ENCODE data around the gene CBLN2. TPM values are rescaled to one million over a fixed set of nuclear protein-coding genes. Genes with fewer than 3 reads are reported as not detected.

CBLN2 gene
- total RNA-seq = under 1 TPM in 1 of 2 donors, not detected in 1; 1.00 TPM
- not detected for polyA plus RNA-seq
- long read RNA-seq, donor 1, partial matches to known transcripts = 0 of 2 reads
- long read RNA-seq, donor 1, other reads (novel, unspliced or antisense) = 0 of 2 reads
- long read RNA-seq, donor 2, partial matches to known transcripts = 0 of 1 reads
- long read RNA-seq, donor 2, other reads (novel, unspliced or antisense) = 0 of 1 reads
- long read RNA-seq, donor 3, partial matches to known transcripts = 0 of 3 reads
- long read RNA-seq, donor 3, other reads (novel, unspliced or antisense) = 0 of 3 reads
- long read RNA-seq, donor 4, partial matches to known transcripts = 0 of 1 reads
- long read RNA-seq, donor 4, other reads (novel, unspliced or antisense) = 0 of 1 reads
- long read RNA-seq, donor 5, partial matches to known transcripts = 0 of 4 reads
- long read RNA-seq, donor 5, other reads (novel, unspliced or antisense) = 0 of 4 reads

- no peak within 1 kb of the TSS for H3K4me3 ChIP-seq
- no peak within 1 kb of the TSS for H3K9ac ChIP-seq (ENCODE audit: insufficient read depth in 1 of 2, low read length in 2 of 2)
- ATAC-seq (ENCODE audit: insufficient read depth, low FRiP score) (no peak), DNase-seq (peak; percentile 85 to 88 (median 88))
- H3K4me1 ChIP-seq (ENCODE audit: control insufficient read depth in 5 of 5, insufficient read depth in 5 of 5, low read length in 5 of 5) = peaks cover 0 to 19% (median 0%) of the 10 kb centered on the region in 5 donors
- peaks cover 21 to 56% (median 38%) of the 10 kb centered on the region in 3 donors for H3K27me3 ChIP-seq (ENCODE audit: control insufficient read depth in 3 of 3, insufficient read depth in 3 of 3, low read length in 2 of 3)
- H3K27ac ChIP-seq (ENCODE audit: low read depth in 1 of 2, low read length in 1 of 2) = no peak within 1 kb of the TSS
- peak; percentile 31 for TF ChIP-seq CTCF (IDR thresholded peaks at IDR 0.05; ENCODE audit: control extremely low read depth, extremely low read depth)
- 3% methylated on average over 44 of the region's 44 CpGs for WGBS, 2 donors
- peaks cover 0 to 4% (median 0%) of the 10 kb centered on the region in 4 donors for H3K9me3 ChIP-seq (ENCODE audit: control insufficient read depth in 4 of 4, insufficient read depth in 3 of 4, low read length in 3 of 4)
- no peaks in the 10 kb centered on the region for H3K36me3 ChIP-seq (ENCODE audit: control insufficient read depth in 4 of 4, insufficient read depth in 4 of 4, low read length in 4 of 4)
Observed at GRCh38 chr18:72544092-72544886, at the start of gene CBLN2. Gene CBLN2, minus strand, starts transcription at chr18:72544342. Its CDS starts 2,182 bp downstream, at chr18:72542160.

DNA sequence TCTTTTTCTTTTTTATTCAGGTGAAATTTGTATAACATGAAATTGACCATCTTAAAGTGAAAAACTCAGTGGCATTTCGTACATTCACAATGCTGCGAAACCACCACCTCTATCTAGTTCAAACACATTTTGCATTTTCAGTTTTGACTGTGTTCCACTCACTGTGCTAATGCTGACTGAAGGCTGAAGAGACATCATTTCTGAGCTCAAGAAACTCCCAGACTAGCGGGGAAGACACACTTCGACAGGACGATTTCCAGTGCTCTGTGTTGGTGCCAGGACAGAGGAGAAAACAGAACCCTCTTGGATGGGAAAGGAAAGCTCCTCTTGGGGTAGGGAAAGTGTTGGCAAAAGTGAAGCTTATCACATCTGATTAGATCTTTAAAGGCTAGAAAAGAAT lies 44.2 kb upstream of the CBLN2 start:
- WGBS, 2 donors = 81 to 92% methylated on average over 5 of the region's 5 CpGs
- no peak overlapping the region for H3K27ac ChIP-seq (ENCODE audit: low read depth in 1 of 2, low read length in 1 of 2)
- H3K4me1 ChIP-seq (ENCODE audit: control insufficient read depth in 5 of 5, insufficient read depth in 5 of 5, low read length in 5 of 5) = no peaks in the 10 kb centered on the region
- ATAC-seq (ENCODE audit: insufficient read depth, low FRiP score) (no peak), DNase-seq (no peak)
- no peak overlapping the region for H3K9ac ChIP-seq (ENCODE audit: insufficient read depth in 1 of 2, low read length in 2 of 2)
- TF ChIP-seq CTCF (IDR thresholded peaks at IDR 0.05; ENCODE audit: control extremely low read depth, extremely low read depth) = no peak
- no peak overlapping the region for H3K4me3 ChIP-seq
- H3K9me3 ChIP-seq (ENCODE audit: control insufficient read depth in 4 of 4, insufficient read depth in 3 of 4, low read length in 3 of 4) = peaks cover 0 to 6% (median 0%) of the 10 kb centered on the region in 4 donors
- H3K36me3 ChIP-seq (ENCODE audit: control insufficient read depth in 4 of 4, insufficient read depth in 4 of 4, low read length in 4 of 4) = no peaks in the 10 kb centered on the region
- H3K27me3 ChIP-seq (ENCODE audit: control insufficient read depth in 3 of 3, insufficient read depth in 3 of 3, low read length in 2 of 3) = no peaks in the 10 kb centered on the region

- WGBS, 2 donors = 89 to 96% methylated on average over 3 of the region's 3 CpGs
- ATAC-seq (ENCODE audit: insufficient read depth, low FRiP score) = no peak
- no peak for TF ChIP-seq CTCF (IDR thresholded peaks at IDR 0.05; ENCODE audit: control extremely low read depth, extremely low read depth)
- peaks cover 0 to 6% (median 0%) of the 10 kb centered on the region in 4 donors for H3K9me3 ChIP-seq (ENCODE audit: control insufficient read depth in 4 of 4, insufficient read depth in 3 of 4, low read length in 3 of 4)
- H3K27me3 ChIP-seq (ENCODE audit: control insufficient read depth in 3 of 3, insufficient read depth in 3 of 3, low read length in 2 of 3) = no peaks in the 10 kb centered on the region
- no peak overlapping the region for H3K4me3 ChIP-seq
- H3K36me3 ChIP-seq (ENCODE audit: control insufficient read depth in 4 of 4, insufficient read depth in 4 of 4, low read length in 4 of 4) = no peaks in the 10 kb centered on the region
- H3K9ac ChIP-seq (ENCODE audit: insufficient read depth in 1 of 2, low read length in 2 of 2) = no peak overlapping the region
- no peak for DNase-seq
- no peaks in the 10 kb centered on the region for H3K4me1 ChIP-seq (ENCODE audit: control insufficient read depth in 5 of 5, insufficient read depth in 5 of 5, low read length in 5 of 5)
- no peak overlapping the region for H3K27ac ChIP-seq (ENCODE audit: low read depth in 1 of 2, low read length in 1 of 2)
Observed at GRCh38 chr18:72584787-72585186, 40.6 kb upstream of the CBLN2 start.

All from lung (tissue), 16 donors.